SJCRH30 (cell line): Measurements from ENCODE around the gene RPS6KA3. TPM values are rescaled to one million over a fixed set of nuclear protein-coding genes. Genes with fewer than 3 reads are reported as not detected.
"Not testable (repeated sequence)": the region's sequence is repeated elsewhere in the genome, so short reads cannot be mapped to it uniquely, and the experiment has no call there.

Experiments
- DNase-seq, 2 experiments: peaks; one replicate each; pipeline ENCODE4 v3.0.0-alpha.2; 2015 to 2020
- H3K27ac ChIP-seq: fragments of 250-450 bp; sonication (Bioruptor Pico); 2 replicates; pipeline ENCODE4 v1.5.1; 2020; ENCODE audit warnings: mild to moderate bottlenecking, moderate library complexity
- H3K27me3 ChIP-seq: fragments of 250-450 bp; sonication (Bioruptor Pico); 2 replicates; pipeline ENCODE4 v1.5.1; 2020; ENCODE audit warnings: mild to moderate bottlenecking, moderate library complexity
- H3K36me3 ChIP-seq: fragments of 250-450 bp; sonication (Bioruptor Pico); 2 replicates; pipeline ENCODE4 v1.5.1; 2020; ENCODE audit warnings: mild to moderate bottlenecking, moderate library complexity
- H3K4me1 ChIP-seq: fragments of 250-450 bp; sonication (Bioruptor Pico); 2 replicates; pipeline ENCODE4 v1.5.1; 2020; ENCODE audit warnings: mild to moderate bottlenecking, moderate library complexity
- H3K4me3 ChIP-seq: fragments of 250-450 bp; sonication (Bioruptor Pico); 2 replicates; pipeline ENCODE4 v1.5.1; 2020; ENCODE audit warnings: mild to moderate bottlenecking, moderate library complexity
- H3K9me3 ChIP-seq: fragments of 250-450 bp; sonication (Bioruptor Pico); replicated peaks from 2 replicates; pipeline ENCODE4 v1.5.1; 2020; ENCODE audit warnings: mild to moderate bottlenecking, moderate library complexity
- total RNA-seq: library from RNA; depleted of rRNA; stranded (reverse); fragments of >200 nt; shearing (Covaris generic); gene quantifications from 2 replicates; pipeline ENCODE4 v1.2.3, GENCODE V29; 2014; rRNA removed

Gene RPS6KA3
- total RNA-seq, 1 experiment from 2014 or later = 92.0 TPM

DNA sequence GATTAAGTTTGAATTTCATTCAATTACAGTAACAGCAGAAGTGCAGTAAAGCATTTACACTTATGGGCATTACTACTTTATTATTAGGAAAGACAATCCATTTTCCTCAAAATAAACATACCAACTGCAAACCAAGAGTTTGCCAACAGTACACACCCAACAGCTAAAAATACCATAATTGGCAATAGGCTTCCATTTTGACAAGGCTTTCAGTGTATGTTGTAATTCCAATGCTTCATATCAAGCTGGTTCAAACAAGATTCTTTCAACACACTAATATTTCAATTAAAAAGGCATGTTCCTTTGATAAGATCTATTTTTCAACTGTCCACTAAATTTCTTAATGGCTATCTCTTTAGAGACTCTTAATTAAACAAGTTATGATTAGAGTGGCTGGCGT is 137.2 kb downstream of the RPS6KA3 start:
- Histone ChIP-seq H3K9me3 (no peaks in the 10 kb centered on the region), H3K4me3 (no peak overlapping the region), H3K4me1 (no peaks in the 10 kb centered on the region), H3K27me3 (no peaks in the 10 kb centered on the region), H3K27ac (no peak overlapping the region), H3K36me3 (peaks cover 62% of the 10 kb centered on the region)
- no peak for DNase-seq

DNA sequence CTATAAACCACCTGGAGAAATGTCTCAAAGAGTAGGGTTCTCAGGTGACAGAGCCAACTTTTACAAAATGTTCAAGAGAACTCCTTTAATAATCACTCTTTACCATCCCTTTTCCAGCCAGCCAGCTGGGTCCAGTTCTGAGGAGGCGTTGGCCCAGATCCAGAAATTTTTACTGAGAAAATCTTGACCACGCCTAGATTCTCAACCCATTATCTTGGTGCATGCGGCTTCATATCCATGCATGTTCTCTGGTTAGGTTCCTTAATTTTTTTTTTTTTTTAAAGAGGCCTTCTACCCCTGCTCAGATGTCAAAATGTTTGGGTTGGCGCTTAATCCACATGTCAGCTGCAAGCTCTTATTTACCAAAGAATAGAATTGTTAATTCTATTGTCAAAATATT is 138.0 kb downstream of the RPS6KA3 start:
- no peaks in the 10 kb centered on the region for H3K4me1 ChIP-seq
- H3K9me3 ChIP-seq = no peaks in the 10 kb centered on the region
- H3K4me3 ChIP-seq = no peak overlapping the region
- DNase-seq = no peak
- no peak overlapping the region for H3K27ac ChIP-seq
- H3K27me3 ChIP-seq = no peaks in the 10 kb centered on the region
- H3K36me3 ChIP-seq = peaks cover 67% of the 10 kb centered on the region

DNA sequence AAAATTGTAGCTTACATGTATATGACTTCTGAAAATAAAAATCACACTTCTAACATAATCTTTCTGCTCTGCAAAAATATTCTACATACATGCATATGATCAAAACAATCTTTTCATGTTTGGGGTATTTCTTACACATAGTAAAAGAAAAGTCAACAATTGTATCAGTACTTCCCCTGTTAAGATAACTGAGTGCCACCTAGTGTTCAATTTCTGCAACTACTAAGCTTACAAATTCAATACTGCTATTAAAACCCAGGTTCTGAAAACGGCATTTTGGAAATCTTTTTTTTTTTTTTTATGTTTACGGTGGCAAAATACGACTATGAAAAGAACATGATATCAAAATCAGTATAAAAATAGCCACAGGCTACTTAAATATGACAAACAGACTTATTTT is 139.3 kb downstream of the RPS6KA3 start:
- H3K36me3 ChIP-seq = peaks cover 54% of the 10 kb centered on the region
- not testable (repeated sequence) for H3K27me3 ChIP-seq, H3K4me1 ChIP-seq, H3K27ac ChIP-seq, H3K4me3 ChIP-seq, H3K9me3 ChIP-seq, DNase-seq

DNA sequence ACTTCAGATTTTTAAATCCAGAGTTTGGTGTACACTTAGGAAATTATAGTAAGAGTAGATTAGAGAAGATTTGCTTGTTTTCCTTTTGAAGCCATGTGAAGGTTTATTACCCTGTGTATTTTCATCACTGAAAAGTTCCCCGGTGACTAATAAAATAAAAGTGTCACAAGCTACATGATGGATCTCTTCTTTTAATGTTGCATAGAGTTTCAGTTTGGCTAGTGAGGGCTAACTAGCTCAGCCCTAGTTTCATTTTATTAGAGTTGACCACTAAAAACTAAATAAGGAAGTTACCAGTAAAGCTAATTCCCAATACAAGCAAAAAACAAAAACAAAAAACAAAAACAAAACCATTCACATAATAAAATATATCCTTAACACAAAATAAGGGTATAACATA is 139.9 kb downstream of the RPS6KA3 start:
- not testable (repeated sequence) for DNase-seq, H3K27me3 ChIP-seq, H3K4me3 ChIP-seq, H3K4me1 ChIP-seq, H3K27ac ChIP-seq, H3K9me3 ChIP-seq
- H3K36me3 ChIP-seq = peaks cover 48% of the 10 kb centered on the region

DNA sequence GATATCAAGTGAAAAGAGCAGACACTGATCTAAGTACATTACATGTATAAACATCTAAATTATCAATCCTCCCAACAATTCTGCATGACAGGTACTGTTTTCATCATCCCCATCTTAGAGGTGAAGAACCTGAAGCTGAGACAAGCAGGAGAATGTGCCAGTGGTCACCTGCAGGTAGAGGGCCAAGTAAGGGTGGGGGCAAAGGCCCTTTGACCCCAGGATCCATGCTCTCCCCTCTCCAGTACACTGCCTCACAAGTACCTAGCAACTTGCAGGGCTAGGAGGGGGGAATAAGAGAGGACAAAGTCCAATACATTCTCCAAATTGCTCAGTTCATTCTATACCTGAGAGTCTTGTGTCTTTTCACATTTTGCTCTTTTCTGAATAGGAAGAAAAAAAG is 141.7 kb downstream of the RPS6KA3 start:
- Histone ChIP-seq H3K9me3 (no peaks in the 10 kb centered on the region), H3K27me3 (no peaks in the 10 kb centered on the region), H3K4me1 (no peaks in the 10 kb centered on the region), H3K4me3 (no peak overlapping the region), H3K36me3 (peaks cover 32% of the 10 kb centered on the region), H3K27ac (no peak overlapping the region)
- no peak for DNase-seq

DNA sequence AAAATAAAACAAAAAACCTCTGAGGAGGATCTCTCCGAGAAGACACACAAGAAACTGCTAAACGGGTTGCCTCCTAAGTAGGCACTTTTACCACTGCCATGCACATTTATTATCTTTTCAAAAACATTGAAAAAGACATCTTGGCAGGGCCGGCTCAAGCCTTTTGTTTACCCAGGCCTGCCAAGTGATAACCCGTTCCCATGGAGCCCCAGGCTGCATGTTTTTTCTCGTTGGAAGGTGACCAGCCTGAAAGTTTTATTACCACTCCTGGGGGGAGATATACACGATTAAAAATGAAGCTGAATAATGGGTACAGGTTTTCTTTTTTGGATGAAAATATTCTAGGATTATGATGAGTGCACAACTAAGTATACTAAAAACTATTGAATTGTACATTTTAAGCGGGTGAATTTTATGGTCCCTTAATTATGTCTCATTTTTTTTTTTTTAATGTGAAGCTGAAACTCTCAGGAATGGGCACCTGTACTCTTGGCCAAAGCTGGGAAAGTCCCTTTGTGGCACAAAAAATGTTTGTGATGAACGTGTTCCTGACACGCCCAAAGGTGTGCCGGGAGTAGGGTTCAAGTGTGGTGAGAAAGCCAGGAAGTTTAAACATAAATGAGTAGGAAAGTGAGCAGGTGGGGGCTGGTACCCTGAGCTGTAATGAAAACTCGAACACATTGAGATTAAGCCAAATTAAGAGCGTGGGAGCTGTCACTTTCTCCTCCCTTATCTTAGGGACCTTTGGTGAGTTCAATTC is 148.5 kb downstream of the RPS6KA3 start:
- Histone ChIP-seq H3K4me3 (no peak overlapping the region), H3K27ac (no peak overlapping the region), H3K4me1 (no peaks in the 10 kb centered on the region), H3K9me3 (no peaks in the 10 kb centered on the region), H3K36me3 (no peaks in the 10 kb centered on the region), H3K27me3 (no peaks in the 10 kb centered on the region)
- no peak for DNase-seq

DNA sequence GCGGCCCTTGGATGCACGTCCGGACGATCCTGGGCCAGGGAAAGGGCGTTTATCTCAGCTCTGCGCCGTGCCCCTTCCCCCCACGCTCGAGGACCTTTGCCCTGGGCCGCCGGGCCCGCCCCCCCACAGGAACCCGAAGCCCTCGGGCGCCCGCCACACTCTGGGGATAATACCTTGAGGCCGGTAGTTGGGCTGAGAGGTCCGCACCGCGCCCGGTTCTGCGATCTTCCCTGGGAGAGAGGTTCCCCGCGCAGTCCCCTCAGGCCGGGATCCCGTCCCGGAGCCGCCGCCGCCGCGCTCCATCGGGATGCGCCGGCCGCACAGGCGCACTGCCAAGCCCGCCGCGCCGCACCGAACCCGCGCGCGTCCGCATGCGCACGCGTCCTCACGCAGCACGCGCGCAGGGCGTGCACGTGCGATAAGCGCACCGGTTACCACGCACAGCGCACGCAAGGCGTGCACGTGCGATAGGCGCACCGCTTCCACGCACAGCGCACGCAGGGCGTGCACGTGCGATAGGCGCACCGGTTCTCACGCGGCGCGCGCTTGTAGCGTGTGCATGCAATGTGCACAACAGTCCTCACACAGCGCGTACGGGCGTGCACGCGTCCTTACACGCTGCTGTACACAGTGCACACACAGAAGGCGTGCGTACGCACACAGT is 150.0 kb downstream of the RPS6KA3 start, which contains the start of gene MAP7D2:
MAP7D2 (minus strand) TSS at position 331 of the 664 bp plus-strand sequence; CDS start at position 303, 28 bp downstream.
- no peaks in the 10 kb centered on the region for H3K27me3 ChIP-seq
- H3K4me1 ChIP-seq = no peaks in the 10 kb centered on the region
- no peaks in the 10 kb centered on the region for H3K36me3 ChIP-seq
- no peaks in the 10 kb centered on the region for H3K9me3 ChIP-seq
- H3K27ac ChIP-seq = no peak within 1 kb of the TSS
- no peak within 1 kb of the TSS for H3K4me3 ChIP-seq
- no peak for DNase-seq

DNA sequence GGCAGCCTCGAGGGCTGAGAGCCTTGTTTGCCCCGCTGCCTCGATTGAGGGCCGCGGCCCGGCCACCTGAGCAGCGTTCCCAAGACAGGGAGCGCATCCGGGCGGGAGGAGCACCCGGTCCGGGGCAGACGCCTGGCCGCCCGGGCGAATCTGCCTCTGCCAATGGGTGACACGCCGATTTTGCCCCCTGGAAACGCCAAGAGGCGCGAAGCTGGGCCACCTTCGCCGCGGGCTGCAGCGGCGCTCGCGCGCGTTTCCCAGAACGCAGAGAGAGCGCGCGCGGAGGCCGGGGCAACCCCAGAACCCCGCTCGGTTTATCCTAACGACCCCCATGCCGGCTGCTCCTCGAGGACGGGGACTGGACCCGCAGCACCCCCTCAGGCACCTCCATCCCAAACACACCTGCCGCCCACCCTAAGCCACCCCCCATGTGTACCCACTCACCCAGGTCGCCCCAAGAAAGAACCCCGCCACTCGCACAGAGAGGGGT is 150.6 kb downstream of the RPS6KA3 start:
- Histone ChIP-seq H3K9me3 (no peaks in the 10 kb centered on the region), H3K27ac (no peak overlapping the region), H3K27me3 (no peaks in the 10 kb centered on the region), H3K36me3 (no peaks in the 10 kb centered on the region), H3K4me3 (no peak overlapping the region), H3K4me1 (no peaks in the 10 kb centered on the region)
- DNase-seq = no peak

DNA sequence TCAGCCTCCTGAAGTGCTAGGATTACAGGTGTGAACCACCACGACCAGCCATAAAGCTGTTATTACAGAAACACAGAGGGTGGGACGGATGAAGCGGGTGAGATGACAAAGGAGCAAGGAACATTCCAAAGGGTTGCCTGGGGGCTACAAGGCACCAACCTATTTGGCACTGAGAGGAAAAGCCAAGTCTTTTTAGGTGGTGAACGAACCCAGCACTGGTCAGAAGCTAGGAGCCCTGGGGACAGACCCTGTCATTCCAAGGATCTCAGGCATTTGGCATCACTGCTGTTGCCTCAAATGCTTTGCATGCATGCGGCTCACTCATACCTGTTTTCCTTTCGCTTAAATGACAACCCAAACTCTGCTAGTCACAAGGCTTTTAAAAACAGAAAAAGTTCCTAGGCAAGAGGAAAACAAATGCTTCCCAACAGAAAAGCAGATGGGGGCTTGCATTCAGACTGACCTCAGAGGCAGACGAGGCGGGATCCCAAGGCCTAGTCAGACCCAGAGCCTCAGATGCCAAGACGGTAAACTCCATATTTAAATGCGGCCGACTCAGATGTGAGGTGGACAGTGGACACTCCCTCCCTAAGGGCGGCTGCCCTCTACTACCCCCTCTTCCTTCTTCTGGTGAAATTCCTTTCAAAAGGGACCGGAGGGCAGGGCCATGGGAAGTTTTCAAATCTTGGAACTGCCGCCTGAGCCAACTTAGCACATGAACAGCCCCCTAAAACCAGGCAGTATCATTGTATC is 154.5 kb downstream of the RPS6KA3 start:
- H3K4me3 ChIP-seq = no peak overlapping the region
- no peaks in the 10 kb centered on the region for H3K9me3 ChIP-seq
- H3K27me3 ChIP-seq = no peaks in the 10 kb centered on the region
- no peak overlapping the region for H3K27ac ChIP-seq
- no peak for DNase-seq
- H3K4me1 ChIP-seq = no peaks in the 10 kb centered on the region
- no peaks in the 10 kb centered on the region for H3K36me3 ChIP-seq

DNA sequence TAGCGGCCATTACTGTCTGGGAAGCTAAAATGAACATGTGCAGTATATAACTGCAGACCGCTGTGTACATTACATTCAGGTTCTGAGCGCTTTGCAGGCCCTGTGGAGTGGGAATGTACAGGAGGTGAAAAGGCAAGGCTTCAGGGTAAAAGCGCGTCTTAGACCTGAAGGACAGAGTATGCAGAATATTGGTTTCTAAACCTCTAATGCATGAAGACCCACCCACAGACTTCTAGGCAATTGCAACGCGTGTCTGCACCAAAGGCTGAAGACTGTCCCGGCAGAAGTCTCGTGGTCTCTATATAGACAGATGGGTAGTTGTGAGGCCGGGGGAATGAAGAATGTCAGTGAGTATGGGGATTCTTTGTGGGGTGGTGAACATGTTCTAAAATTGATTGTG is 155.4 kb downstream of the RPS6KA3 start:
- H3K36me3 ChIP-seq = no peaks in the 10 kb centered on the region
- no peak overlapping the region for H3K4me3 ChIP-seq
- H3K4me1 ChIP-seq = no peaks in the 10 kb centered on the region
- DNase-seq = no peak
- no peaks in the 10 kb centered on the region for H3K27me3 ChIP-seq
- H3K9me3 ChIP-seq = no peaks in the 10 kb centered on the region
- no peak overlapping the region for H3K27ac ChIP-seq

DNA sequence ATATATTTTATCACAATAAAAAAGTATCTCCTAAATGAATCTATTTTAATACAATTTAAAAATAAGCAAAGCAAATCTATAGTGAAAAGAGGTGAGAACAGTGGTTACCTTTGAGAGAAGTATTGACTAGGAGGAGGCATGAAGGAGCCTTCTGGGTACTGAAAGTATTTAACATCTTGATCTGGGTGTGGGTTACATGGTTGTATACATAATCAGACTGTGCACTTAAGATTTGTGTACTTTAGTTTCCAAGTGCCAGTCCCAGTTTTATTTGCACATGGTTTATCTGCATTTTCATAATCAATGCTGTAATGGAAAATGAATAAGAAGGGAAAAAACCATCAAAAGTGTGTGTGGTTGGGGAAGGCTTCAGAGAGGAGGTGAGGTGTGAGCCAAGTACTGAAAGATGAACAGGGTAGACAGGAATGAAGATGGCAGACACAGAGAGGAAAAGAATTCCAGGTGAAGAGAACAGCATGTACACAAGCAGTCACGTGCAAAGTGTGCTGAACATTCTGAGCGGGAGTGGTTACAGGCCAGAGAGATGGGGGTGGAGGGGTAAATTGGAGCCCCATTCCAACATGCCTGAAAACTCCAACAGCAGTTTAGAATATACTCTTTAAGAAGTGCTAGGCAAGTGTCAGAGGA is 164.7 kb downstream of the RPS6KA3 start:
- H3K4me1 ChIP-seq = no peaks in the 10 kb centered on the region
- no peaks in the 10 kb centered on the region for H3K36me3 ChIP-seq
- DNase-seq = no peak
- no peak overlapping the region for H3K4me3 ChIP-seq
- H3K27ac ChIP-seq = no peak overlapping the region
- no peaks in the 10 kb centered on the region for H3K27me3 ChIP-seq
- H3K9me3 ChIP-seq = no peaks in the 10 kb centered on the region

Other genes with a start within 250 kb of the RPS6KA3 start
- 0.05 and 0.08 TPM in 2 replicates for gene MAP7D2, start 150.0 kb downstream of the RPS6KA3 start, total RNA-seq
- 176 and 207 TPM in 2 replicates for gene EIF1AX, start 125.1 kb downstream of the RPS6KA3 start, total RNA-seq